ENCODE data around the gene GJC2. TPM values are rescaled to one million over a fixed set of nuclear protein-coding genes. Genes with fewer than 3 reads are reported as not detected.

Gene GJC2
- total and polyA plus RNA-seq, 3 experiments from 2014 or later = 0.57 to 1.1 TPM; not detected in 1

GRCh38 chr1:228146417-228147150 is 3.1 kb upstream of the GJC2 start:
- H3K36me3 Mint-ChIP-seq = peaks cover 0 to 46% (median 3%) of the 10 kb centered on the region in 3 donors
- Histone ChIP-seq H3K9me3 (ENCODE audit: low read length) (no peaks in the 10 kb centered on the region), H3K27ac (ENCODE audit: low read depth, low read length) (no peak overlapping the region), H3K4me1 (ENCODE audit: insufficient read depth, low read length) (peaks cover 42% of the 10 kb centered on the region), H3K36me3 (ENCODE audit: insufficient read depth, low read length) (peaks cover 35% of the 10 kb centered on the region), H3K27me3 (ENCODE audit: insufficient read depth, low read length, poor library complexity, severe bottlenecking) (no peaks in the 10 kb centered on the region), H3K4me3 (ENCODE audit: low read length) (no peak overlapping the region)
- ChIA-PET POLR2A (no interaction called here), CTCF (interaction anchor here (1.4 kb wide), 1 partner anchor 15 kb away, joined by 3 read pairs; no protein-coding TSS in a partner anchor)
- peak overlapping the region in 1 of 8 donors; percentile 66 for H3K27ac Mint-ChIP-seq
- H3K27me3 Mint-ChIP-seq = no peaks in the 10 kb centered on the region
- H3K9me3 Mint-ChIP-seq = no peaks in the 10 kb centered on the region
- peak overlapping the region in 1 of 7 donors; percentile 59 for H3K4me3 Mint-ChIP-seq
- peaks cover 30 to 38% (median 32%) of the 10 kb centered on the region in 3 donors for H3K4me1 Mint-ChIP-seq
- no peak for DNase-seq

- H3K9me3 ChIP-seq (ENCODE audit: low read length) = no peaks in the 10 kb centered on the region
- Mint-ChIP-seq H3K4me3 (no peak overlapping the region), H3K4me1 (peaks cover 25 to 32% (median 28%) of the 10 kb centered on the region in 3 donors), H3K27ac (no peak overlapping the region), H3K27me3 (no peaks in the 10 kb centered on the region), H3K36me3 (peaks cover 0 to 41% (median 3%) of the 10 kb centered on the region in 3 donors), H3K9me3 (no peaks in the 10 kb centered on the region)
- no peaks in the 10 kb centered on the region for H3K27me3 ChIP-seq (ENCODE audit: insufficient read depth, low read length, poor library complexity, severe bottlenecking)
- POLR2A ChIA-PET = no interaction called here
- H3K27ac ChIP-seq (ENCODE audit: low read depth, low read length) = no peak overlapping the region
- peaks cover 29% of the 10 kb centered on the region for H3K36me3 ChIP-seq (ENCODE audit: insufficient read depth, low read length)
- H3K4me1 ChIP-seq (ENCODE audit: insufficient read depth, low read length) = peaks cover 36% of the 10 kb centered on the region
- CTCF ChIA-PET = no interaction called here
- DNase-seq = no peak
- H3K4me3 ChIP-seq (ENCODE audit: low read length) = no peak overlapping the region
These were observed 2.5 kb upstream of the GJC2 start for GRCh38 chr1:228147151-228147693.

DNA sequence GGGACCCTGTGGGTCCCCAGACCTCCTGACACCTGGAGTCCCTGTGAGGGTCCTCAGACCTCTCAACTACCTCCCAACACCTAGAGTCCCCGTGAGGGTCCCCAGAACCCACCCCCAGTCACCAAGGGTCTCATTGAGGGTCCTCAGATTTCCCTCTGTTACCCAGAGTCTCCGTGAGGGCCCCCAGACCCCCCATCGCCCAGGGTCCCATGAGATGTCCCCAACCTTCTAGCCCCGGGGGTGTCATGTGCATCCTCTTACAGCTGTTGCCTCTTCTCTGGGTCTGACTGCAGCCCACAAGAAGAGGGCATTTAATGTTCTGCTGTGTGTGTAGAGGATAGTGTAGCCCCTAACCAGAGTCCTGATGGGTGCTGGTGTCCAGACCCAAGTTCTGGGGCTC is 2.0 kb upstream of the GJC2 start:
- Mint-ChIP-seq H3K27me3 (no peaks in the 10 kb centered on the region), H3K36me3 (peaks cover 0 to 36% (median 3%) of the 10 kb centered on the region in 3 donors), H3K4me3 (no peak overlapping the region), H3K27ac (peak overlapping the region in 2 of 8 donors; percentile 50 to 65), H3K9me3 (no peaks in the 10 kb centered on the region), H3K4me1 (peaks cover 19 to 27% (median 22%) of the 10 kb centered on the region in 3 donors)
- H3K4me3 ChIP-seq (ENCODE audit: low read length) = no peak overlapping the region
- H3K27ac ChIP-seq (ENCODE audit: low read depth, low read length) = no peak overlapping the region
- H3K27me3 ChIP-seq (ENCODE audit: insufficient read depth, low read length, poor library complexity, severe bottlenecking) = no peaks in the 10 kb centered on the region
- CTCF ChIA-PET = no interaction called here
- H3K9me3 ChIP-seq (ENCODE audit: low read length) = no peaks in the 10 kb centered on the region
- no peak for DNase-seq
- POLR2A ChIA-PET = no interaction called here
- H3K4me1 ChIP-seq (ENCODE audit: insufficient read depth, low read length) = peaks cover 31% of the 10 kb centered on the region
- H3K36me3 ChIP-seq (ENCODE audit: insufficient read depth, low read length) = peaks cover 29% of the 10 kb centered on the region

- H3K4me3 Mint-ChIP-seq = no peak overlapping the region
- H3K4me1 Mint-ChIP-seq = peaks cover 14 to 21% (median 17%) of the 10 kb centered on the region in 3 donors
- H3K36me3 ChIP-seq (ENCODE audit: insufficient read depth, low read length) = peaks cover 29% of the 10 kb centered on the region
These were observed 1.4 kb upstream of the GJC2 start for GRCh38 chr1:228148196-228148861.

GRCh38 chr1:228148935-228149405 is 760 bp upstream of the GJC2 start:
- Histone ChIP-seq H3K4me1 (ENCODE audit: insufficient read depth, low read length) (peaks cover 19% of the 10 kb centered on the region), H3K27me3 (ENCODE audit: insufficient read depth, low read length, poor library complexity, severe bottlenecking) (no peaks in the 10 kb centered on the region), H3K36me3 (ENCODE audit: insufficient read depth, low read length) (peaks cover 29% of the 10 kb centered on the region), H3K27ac (ENCODE audit: low read depth, low read length) (no peak overlapping the region), H3K4me3 (ENCODE audit: low read length) (no peak overlapping the region), H3K9me3 (ENCODE audit: low read length) (no peaks in the 10 kb centered on the region)
- no peak for DNase-seq
- Mint-ChIP-seq H3K4me1 (peaks cover 7 to 15% (median 10%) of the 10 kb centered on the region in 3 donors), H3K36me3 (peaks cover 0 to 27% (median 0%) of the 10 kb centered on the region in 3 donors), H3K4me3 (no peak overlapping the region), H3K9me3 (no peaks in the 10 kb centered on the region), H3K27ac (no peak overlapping the region), H3K27me3 (no peaks in the 10 kb centered on the region)
- ChIA-PET POLR2A (no interaction called here), CTCF (no interaction called here)

More at GRCh38 chr1:228148196-228148861, 1.4 kb upstream of the GJC2 start:
- Mint-ChIP-seq H3K36me3 (peaks cover 0 to 32% (median 3%) of the 10 kb centered on the region in 3 donors), H3K9me3 (no peaks in the 10 kb centered on the region), H3K27ac (no peak overlapping the region), H3K27me3 (no peaks in the 10 kb centered on the region)
- Histone ChIP-seq H3K4me1 (ENCODE audit: insufficient read depth, low read length) (peaks cover 25% of the 10 kb centered on the region), H3K27me3 (ENCODE audit: insufficient read depth, low read length, poor library complexity, severe bottlenecking) (no peaks in the 10 kb centered on the region), H3K27ac (ENCODE audit: low read depth, low read length) (no peak overlapping the region), H3K4me3 (ENCODE audit: low read length) (no peak overlapping the region), H3K9me3 (ENCODE audit: low read length) (no peaks in the 10 kb centered on the region)
- POLR2A ChIA-PET = no interaction called here
- CTCF ChIA-PET = no interaction called here
- DNase-seq = no peak

- ChIA-PET POLR2A (no interaction called here), CTCF (no interaction called here)
- H3K4me1 Mint-ChIP-seq = peaks cover 2 to 9% (median 4%) of the 10 kb centered on the region in 3 donors
These were observed 360 bp downstream of the GJC2 start for GRCh38 chr1:228150120-228150460.

GRCh38 chr1:228150461-228151179 is 890 bp downstream of the GJC2 start:
- POLR2A ChIA-PET = no interaction called here

More at GRCh38 chr1:228150120-228150460, 360 bp downstream of the GJC2 start:
- no peak overlapping the region for H3K4me3 ChIP-seq (ENCODE audit: low read length)
- H3K27me3 ChIP-seq (ENCODE audit: insufficient read depth, low read length, poor library complexity, severe bottlenecking) = no peaks in the 10 kb centered on the region
- H3K4me1 ChIP-seq (ENCODE audit: insufficient read depth, low read length) = peaks cover 7% of the 10 kb centered on the region
- H3K9me3 ChIP-seq (ENCODE audit: low read length) = no peaks in the 10 kb centered on the region
- Mint-ChIP-seq H3K36me3 (peaks cover 0 to 24% (median 0%) of the 10 kb centered on the region in 3 donors), H3K4me3 (no peak overlapping the region), H3K27me3 (no peaks in the 10 kb centered on the region), H3K9me3 (no peaks in the 10 kb centered on the region), H3K27ac (peak overlapping the region in 1 of 8 donors; percentile 38)
- no peak overlapping the region for H3K27ac ChIP-seq (ENCODE audit: low read depth, low read length)
- peaks cover 29% of the 10 kb centered on the region for H3K36me3 ChIP-seq (ENCODE audit: insufficient read depth, low read length)
- peak in 1 of 5 donors; percentile 36 for DNase-seq

More at GRCh38 chr1:228150461-228151179, 890 bp downstream of the GJC2 start:
- Histone ChIP-seq H3K27ac (ENCODE audit: low read depth, low read length) (no peak overlapping the region), H3K36me3 (ENCODE audit: insufficient read depth, low read length) (peaks cover 29% of the 10 kb centered on the region), H3K27me3 (ENCODE audit: insufficient read depth, low read length, poor library complexity, severe bottlenecking) (no peaks in the 10 kb centered on the region), H3K4me3 (ENCODE audit: low read length) (no peak overlapping the region), H3K4me1 (ENCODE audit: insufficient read depth, low read length) (peaks cover 3% of the 10 kb centered on the region), H3K9me3 (ENCODE audit: low read length) (no peaks in the 10 kb centered on the region)
- Mint-ChIP-seq H3K4me1 (peaks cover 2 to 6% (median 2%) of the 10 kb centered on the region in 3 donors), H3K36me3 (peaks cover 0 to 22% (median 0%) of the 10 kb centered on the region in 3 donors), H3K4me3 (no peak overlapping the region), H3K27me3 (no peaks in the 10 kb centered on the region), H3K27ac (no peak overlapping the region), H3K9me3 (no peaks in the 10 kb centered on the region)
- DNase-seq = peak in 1 of 5 donors; percentile 39
- CTCF ChIA-PET = interaction anchor here (0.9 to 2.7 kb wide), 3 partner anchors 10 to 322 kb away, joined by 3 to 11 read pairs (median 3); partner anchors contain the start of genes GUK1 and IBA57
